Activated B cell treated with CpG ODN at 0.5 μM for 24 hours (primary cell): ENCODE results near the gene POLK. TPM values are rescaled to one million over a fixed set of nuclear protein-coding genes. Genes with fewer than 3 reads are reported as not detected.

ENCODE experiments used
- ATAC-seq: fragments of 200-7000 bp; cut with Tn5 transposase; one replicate; pipeline ENCODE4 v1.10.0; 2021; ENCODE audit warnings: low read depth, mild to moderate bottlenecking, moderate library complexity
- CTCF ChIA-PET: fragments of 350-600 bp; sonication (Branson Sonifier 250); formaldehyde crosslinking; loops from one replicate; lab custom pipeline; 2021; ENCODE audit warnings: antibody characterized with exemption; lab: Charles Lee
- POLR2A ChIA-PET: fragments of 350-600 bp; sonication (Branson Sonifier 250); formaldehyde crosslinking; loops from one replicate; lab custom pipeline; 2021; ENCODE audit warnings: antibody characterized with exemption; lab: Charles Lee
- DNase-seq: peaks from one replicate; pipeline ENCODE4 v3.0.0; 2022
- H3K27ac Mint-ChIP-seq: one replicate; pipeline ENCODE4 v1.8.0; 2020; ENCODE audit warnings: mixed read lengths
- H3K27me3 Mint-ChIP-seq: one replicate; pipeline ENCODE4 v1.8.0; 2021; ENCODE audit warnings: mixed read lengths
- H3K36me3 Mint-ChIP-seq: one replicate; pipeline ENCODE4 v1.8.0; 2021; ENCODE audit warnings: low read depth, mixed read lengths
- H3K4me1 Mint-ChIP-seq: one replicate; pipeline ENCODE4 v1.8.0; 2021; ENCODE audit warnings: mixed read lengths
- H3K4me3 Mint-ChIP-seq: one replicate; pipeline ENCODE4 v1.8.0; 2020; ENCODE audit warnings: mild to moderate bottlenecking, mixed read lengths
- H3K9me3 Mint-ChIP-seq: one replicate; pipeline ENCODE4 v1.8.0; 2020; ENCODE audit warnings: mixed read lengths
- CTCF ChIP-seq: fragments of 200-600 bp; IDR thresholded peaks from one replicate; pipeline ENCODE4 v1.8.0; 2022; ENCODE audit warnings: antibody characterized with exemption, mild to moderate bottlenecking
- intact Hi-C: fragments of 100-400 bp; cut with micrococcal nuclease; formaldehyde crosslinking; loops from one replicate; pipeline ENCODE4 v1.15.1; 2024
- total RNA-seq: library from RNA; stranded (reverse); gene quantifications from 2 replicates; pipeline ENCODE4 v1.2.3, GENCODE V29; 2022

The POLK gene
- total RNA-seq, 1 donor from 2014 or later = 34.0 TPM

DNA sequence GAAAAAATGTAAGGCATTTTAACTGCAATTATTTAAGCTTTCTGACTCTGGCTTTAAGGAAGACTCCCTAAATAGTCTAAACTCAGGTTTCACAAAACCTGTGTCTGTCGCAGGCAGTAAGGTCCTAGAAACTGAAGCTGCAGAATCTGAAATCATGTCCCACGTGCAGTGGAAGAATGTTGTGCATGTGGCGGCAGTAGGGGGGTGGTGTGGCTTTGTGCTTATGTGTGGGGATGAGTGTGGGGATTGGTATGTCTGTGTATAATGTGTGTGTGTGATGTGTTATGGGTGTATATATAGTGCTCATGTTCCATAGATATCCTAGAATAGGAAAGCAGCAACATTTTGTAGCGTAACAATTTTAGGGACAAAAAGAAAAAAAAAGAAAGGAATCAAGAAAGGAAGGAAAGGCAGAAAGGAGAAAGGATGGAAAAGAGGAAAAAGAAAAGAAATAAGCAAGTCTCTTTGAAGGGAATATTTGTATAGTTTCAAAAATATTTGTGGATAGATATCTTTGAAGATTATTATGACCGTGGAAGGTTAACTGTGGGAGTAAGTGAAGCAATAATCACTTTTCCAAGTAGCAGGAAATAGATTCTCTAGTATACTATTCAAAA, 106.2 kb downstream of the POLK start:
- Mint-ChIP-seq H3K36me3 (no peaks in the 10 kb centered on the region), H3K27me3 (peaks cover 4% of the 10 kb centered on the region), H3K9me3 (no peaks in the 10 kb centered on the region), H3K4me1 (no peaks in the 10 kb centered on the region), H3K27ac (no peak overlapping the region), H3K4me3 (no peak overlapping the region)
- DNase-seq = no peak
- POLR2A ChIA-PET = no interaction called here
- ATAC-seq = no peak
- CTCF ChIA-PET = no interaction called here
- no peak for TF ChIP-seq CTCF
- intact Hi-C loops = no loop called here

- TF ChIP-seq CTCF = no peak
- intact Hi-C loops = no loop called here
- Mint-ChIP-seq H3K27ac (no peak overlapping the region), H3K27me3 (no peaks in the 10 kb centered on the region), H3K9me3 (no peaks in the 10 kb centered on the region), H3K4me3 (no peak overlapping the region), H3K36me3 (no peaks in the 10 kb centered on the region), H3K4me1 (no peaks in the 10 kb centered on the region)
- POLR2A ChIA-PET = no interaction called here
- DNase-seq = no peak
- no peak for ATAC-seq
- CTCF ChIA-PET = interaction anchor here (0.6 to 0.7 kb wide), 2 partner anchors 9 to 127 kb away, joined by 3 to 4 read pairs; no protein-coding TSS in a partner anchor
Measured at GRCh38 chr5:75620184-75620959, 108.7 kb downstream of the POLK start.

- Mint-ChIP-seq H3K9me3 (no peaks in the 10 kb centered on the region), H3K27ac (no peak overlapping the region), H3K4me1 (no peaks in the 10 kb centered on the region), H3K36me3 (no peaks in the 10 kb centered on the region), H3K27me3 (no peaks in the 10 kb centered on the region), H3K4me3 (no peak overlapping the region)
- no peak for TF ChIP-seq CTCF
- ChIA-PET CTCF (no interaction called here), POLR2A (no interaction called here)
- DNase-seq = no peak
- no peak for ATAC-seq
- intact Hi-C loops = no loop called here
Measured at GRCh38 chr5:75622564-75622963, 110.9 kb downstream of the POLK start.

- POLR2A ChIA-PET = no interaction called here
- intact Hi-C loops = no loop called here
- H3K4me3 Mint-ChIP-seq = no peak overlapping the region
- no peaks in the 10 kb centered on the region for H3K4me1 Mint-ChIP-seq
- no peaks in the 10 kb centered on the region for H3K36me3 Mint-ChIP-seq
- no peaks in the 10 kb centered on the region for H3K27me3 Mint-ChIP-seq
- no peaks in the 10 kb centered on the region for H3K9me3 Mint-ChIP-seq
- ATAC-seq = no peak
- no peak for TF ChIP-seq CTCF
- H3K27ac Mint-ChIP-seq = no peak overlapping the region
- CTCF ChIA-PET = no interaction called here
- DNase-seq = no peak
Measured at GRCh38 chr5:75623846-75624245, 112.2 kb downstream of the POLK start.

DNA sequence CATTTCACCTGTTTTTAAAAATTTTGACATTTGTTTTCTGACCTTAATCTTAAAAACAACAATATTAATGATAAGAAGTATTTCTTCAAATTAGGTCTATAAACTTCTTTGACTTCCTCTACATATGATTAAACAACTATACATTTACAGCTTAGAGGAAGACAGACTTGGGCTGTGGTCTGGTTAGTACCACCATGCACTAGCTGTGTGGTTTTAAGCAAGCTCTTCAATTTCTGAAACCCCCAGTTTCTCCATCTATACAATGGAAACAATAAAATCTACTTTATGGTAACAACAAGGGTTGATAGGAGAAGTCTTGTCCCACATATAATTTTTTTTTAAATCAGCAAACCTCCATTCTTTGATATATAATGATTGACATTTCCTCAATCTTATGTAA, 115.3 kb downstream of the POLK start:
- no peak for TF ChIP-seq CTCF
- ATAC-seq (no peak), DNase-seq (no peak)
- CTCF ChIA-PET = no interaction called here
- Mint-ChIP-seq H3K9me3 (no peaks in the 10 kb centered on the region), H3K36me3 (no peaks in the 10 kb centered on the region), H3K27me3 (no peaks in the 10 kb centered on the region), H3K4me3 (no peak overlapping the region), H3K4me1 (no peaks in the 10 kb centered on the region), H3K27ac (no peak overlapping the region)
- POLR2A ChIA-PET = no interaction called here
- intact Hi-C loops = no loop called here
